Measurements from ENCODE around the gene EPC2.

DNA sequence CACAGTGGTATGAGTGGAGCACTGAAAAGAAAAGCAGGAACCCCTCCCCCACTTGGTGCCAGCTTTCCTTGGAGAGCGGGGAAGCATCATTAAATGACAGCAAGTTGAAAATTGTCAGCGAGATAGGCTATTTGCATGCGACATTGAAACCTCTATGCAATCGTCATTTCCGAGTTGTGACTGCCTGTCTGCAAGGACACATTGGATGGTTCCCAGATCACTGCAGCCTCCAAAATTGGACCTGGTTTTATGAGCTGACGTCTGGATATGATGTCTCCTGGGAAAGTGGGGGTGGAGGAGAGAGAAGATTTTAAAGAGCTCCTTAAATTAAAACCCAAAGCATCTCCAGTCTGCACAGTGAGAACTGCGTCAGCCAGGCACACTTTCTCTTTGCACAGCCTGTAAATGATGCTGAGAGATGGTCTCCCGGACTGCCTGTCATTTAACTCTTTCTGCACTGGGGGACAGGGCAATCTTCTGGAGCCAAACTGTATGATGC, 172.7 kb downstream of the EPC2 start:
- TF ChIP-seq, protein P1, sequence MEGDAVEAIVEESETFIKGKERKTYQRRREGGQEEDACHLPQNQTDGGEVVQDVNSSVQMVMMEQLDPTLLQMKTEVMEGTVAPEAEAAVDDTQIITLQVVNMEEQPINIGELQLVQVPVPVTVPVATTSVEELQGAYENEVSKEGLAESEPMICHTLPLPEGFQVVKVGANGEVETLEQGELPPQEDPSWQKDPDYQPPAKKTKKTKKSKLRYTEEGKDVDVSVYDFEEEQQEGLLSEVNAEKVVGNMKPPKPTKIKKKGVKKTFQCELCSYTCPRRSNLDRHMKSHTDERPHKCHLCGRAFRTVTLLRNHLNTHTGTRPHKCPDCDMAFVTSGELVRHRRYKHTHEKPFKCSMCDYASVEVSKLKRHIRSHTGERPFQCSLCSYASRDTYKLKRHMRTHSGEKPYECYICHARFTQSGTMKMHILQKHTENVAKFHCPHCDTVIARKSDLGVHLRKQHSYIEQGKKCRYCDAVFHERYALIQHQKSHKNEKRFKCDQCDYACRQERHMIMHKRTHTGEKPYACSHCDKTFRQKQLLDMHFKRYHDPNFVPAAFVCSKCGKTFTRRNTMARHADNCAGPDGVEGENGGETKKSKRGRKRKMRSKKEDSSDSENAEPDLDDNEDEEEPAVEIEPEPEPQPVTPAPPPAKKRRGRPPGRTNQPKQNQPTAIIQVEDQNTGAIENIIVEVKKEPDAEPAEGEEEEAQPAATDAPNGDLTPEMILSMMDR (IDR thresholded peaks at IDR 0.05): no peak
- TF ChIP-seq POLR2A (IDR thresholded peaks at IDR 0.05): no peak
